Neuronal stem cell (in vitro differentiated cells): Measurements from ENCODE around the gene PEAK3.

ENCODE experiments used
- DNase-seq: peaks from one replicate; pipeline ENCODE4 v3.0.0-alpha.2; 2013; ENCODE audit warnings: low spot score
- H2AFZ ChIP-seq: one replicate; pipeline ENCODE4 v1.6.1; 2013; ENCODE audit warnings: mild to moderate bottlenecking, low read length, inconsistent platforms
- H2AK5ac ChIP-seq: 2 replicates; pipeline ENCODE4 v1.6.1; 2013; ENCODE audit warnings: low read depth, mild to moderate bottlenecking, inconsistent platforms, low read length, moderate library complexity, mixed read lengths
- H2BK120ac ChIP-seq: 2 replicates; pipeline ENCODE4 v1.6.1; 2013; ENCODE audit warnings: low read depth, mild to moderate bottlenecking, inconsistent platforms, low read length, moderate library complexity, mixed read lengths
- H2BK12ac ChIP-seq: one replicate; pipeline ENCODE4 v1.6.1; 2013; ENCODE audit warnings: low read length, inconsistent platforms
- H2BK15ac ChIP-seq: 2 replicates; pipeline ENCODE4 v1.6.1; 2013; ENCODE audit warnings: mild to moderate bottlenecking, low read length, inconsistent platforms, mixed read lengths
- H2BK5ac ChIP-seq: one replicate; pipeline ENCODE4 v1.6.1; 2013; ENCODE audit warnings: inconsistent platforms, mild to moderate bottlenecking, low read length, moderate library complexity
- H3K14ac ChIP-seq: one replicate; pipeline ENCODE4 v1.6.1; 2013; ENCODE audit warnings: low read length, inconsistent platforms
- H3K18ac ChIP-seq: 2 replicates; pipeline ENCODE4 v1.6.1; 2013; ENCODE audit warnings: low read length, inconsistent platforms
- H3K23ac ChIP-seq: 2 replicates; pipeline ENCODE4 v1.6.1; 2013; ENCODE audit warnings: low read depth, mild to moderate bottlenecking, mixed read lengths, low read length, inconsistent platforms; ENCODE audit not compliant: poor library complexity
- H3K27ac ChIP-seq: replicated peaks from 3 replicates; pipeline ENCODE4 v1.5.1; 2013; ENCODE audit warnings: low read length, inconsistent platforms
- H3K27me3 ChIP-seq, 3 experiments: 2 replicates each; pipeline ENCODE4 v1.6.1; 2013; ENCODE audit warnings: low read length in 3 of 3, mild to moderate bottlenecking in 2 of 3, inconsistent platforms in 1 of 3, low read depth in 1 of 3, mixed read lengths in 1 of 3, moderate library complexity in 1 of 3; ENCODE audit not compliant: control insufficient read depth in 3 of 3, insufficient read depth in 3 of 3
- H3K36me3 ChIP-seq, 2 donors: replicated peaks in 1 of 2; 2 replicates each; pipeline ENCODE4 v1.6.1; 2013; ENCODE audit warnings: low read length in 2 of 2; ENCODE audit not compliant: control insufficient read depth in 2 of 2, insufficient read depth in 2 of 2
- H3K4ac ChIP-seq: 2 replicates; pipeline ENCODE4 v1.6.1; 2013; ENCODE audit warnings: inconsistent platforms, mild to moderate bottlenecking, low read length, moderate library complexity
- H3K4me1 ChIP-seq, 2 donors: 1 replicate in 1 of 2; 2 replicates in 1 of 2; pipeline ENCODE4 v1.6.1; 2013; ENCODE audit warnings: low read length in 2 of 2, low read depth in 1 of 2; ENCODE audit not compliant: control insufficient read depth in 2 of 2, insufficient read depth in 1 of 2
- H3K4me2 ChIP-seq: one replicate; pipeline ENCODE4 v1.6.1; 2013; ENCODE audit warnings: mild to moderate bottlenecking, low read length, inconsistent platforms; ENCODE audit not compliant: insufficient read depth, poor library complexity, severe bottlenecking
- H3K4me3 ChIP-seq, 2 donors: 2 replicates each; pipeline ENCODE4 v1.5.1; 2013; ENCODE audit warnings: low read length in 2 of 2, mild to moderate bottlenecking in 2 of 2, inconsistent platforms in 1 of 2, moderate library complexity in 1 of 2
- H3K79me1 ChIP-seq: one replicate; pipeline ENCODE4 v1.6.1; 2013; ENCODE audit warnings: low read depth, mild to moderate bottlenecking, inconsistent platforms, low read length, moderate library complexity
- H3K9ac ChIP-seq: one replicate; pipeline ENCODE4 v1.6.1; 2013; ENCODE audit warnings: mild to moderate bottlenecking, low read depth, low read length, inconsistent platforms; ENCODE audit not compliant: poor library complexity
- H3K9me3 ChIP-seq, 2 donors: replicated peaks in 1 of 2; 2 replicates each; pipeline versions ENCODE3 to v1.6.1; 2013; ENCODE audit warnings: low read length in 2 of 2, mild to moderate bottlenecking in 2 of 2, inconsistent platforms in 1 of 2, low read depth in 1 of 2, mixed read lengths in 1 of 2, moderate library complexity in 1 of 2; ENCODE audit not compliant: control insufficient read depth in 2 of 2, insufficient read depth in 1 of 2
- H4K8ac ChIP-seq: one replicate; pipeline ENCODE4 v1.6.1; 2013; ENCODE audit warnings: low read depth, mild to moderate bottlenecking, inconsistent platforms, low read length, moderate library complexity
- H4K91ac ChIP-seq: one replicate; pipeline ENCODE4 v1.6.1; 2013; ENCODE audit warnings: low read length, low read depth, mild to moderate bottlenecking, inconsistent platforms; ENCODE audit not compliant: poor library complexity
- WGBS, 2 donors: extraction: QIAGEN DNeasy Blood & Tissue Kit; methylation state at CpG; one replicate each; pipeline ENCODE4 v1.1.7; 2013; ENCODE audit warnings: missing lambda C conversion rate in 2 of 2, mixed read lengths in 1 of 2; ENCODE audit not compliant: insufficient read length in 2 of 2, insufficient replicate concordance in 1 of 2; ENCODE audit errors: extremely low coverage in 2 of 2; 5-methylcytosine and 5-hydroxymethylcytosine counted together

The PEAK3 gene

DNA sequence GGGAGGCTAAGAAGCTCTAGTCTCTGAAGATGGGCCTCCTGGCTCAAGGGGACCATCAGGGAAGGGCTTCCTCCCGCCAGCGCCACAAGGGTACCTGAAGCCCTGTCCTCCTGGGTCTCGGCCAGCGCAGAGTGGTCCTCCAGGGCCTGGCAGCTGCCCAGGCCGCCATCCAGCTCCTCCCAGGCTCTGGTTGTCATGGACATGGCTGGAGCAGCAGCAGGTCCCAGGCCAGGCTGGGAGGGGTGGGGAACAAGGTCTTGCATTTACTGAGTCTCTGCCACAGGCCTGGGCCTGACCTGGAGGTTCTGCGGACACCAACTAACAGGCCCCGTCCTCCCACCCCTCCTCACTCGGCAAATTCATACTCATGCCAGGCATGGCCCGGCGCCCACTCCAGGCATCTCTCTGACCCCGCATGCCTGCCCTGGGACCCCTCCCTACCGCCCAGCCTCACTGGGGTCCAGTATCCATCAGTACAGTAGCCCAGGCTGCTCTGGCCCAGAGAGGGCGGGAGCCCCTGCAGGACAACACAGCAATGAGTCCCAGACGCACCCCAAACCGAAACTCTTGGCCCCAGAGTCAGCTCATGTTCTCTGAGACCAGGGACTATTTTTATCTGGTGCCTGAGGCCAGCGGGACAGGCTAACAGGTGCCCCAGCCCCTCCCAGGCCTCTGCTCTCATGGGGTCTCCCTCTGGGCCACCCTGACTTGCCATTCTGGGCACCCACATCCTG is 26.7 kb downstream of the PEAK3 start:
- no peak overlapping the region for H2AFZ ChIP-seq
- H3K79me1 ChIP-seq = no peaks in the 10 kb centered on the region
- H3K27me3 ChIP-seq = peaks cover 2 to 24% (median 3%) of the 10 kb centered on the region in 3 experiments
- peaks cover 0 to 12% of the 10 kb centered on the region in 2 donors for H3K4me1 ChIP-seq
- H3K9ac ChIP-seq = peak overlapping the region; percentile 60
- H3K14ac ChIP-seq = peak overlapping the region; percentile 56
- H3K36me3 ChIP-seq = peaks cover 0 to 4% of the 10 kb centered on the region in 2 donors
- H2BK12ac ChIP-seq = peak overlapping the region; percentile 73
- no peak overlapping the region for H4K91ac ChIP-seq
- peak overlapping the region; percentile 85 for H2BK15ac ChIP-seq
- H3K23ac ChIP-seq = no peak overlapping the region
- peak overlapping the region; percentile 76 for H3K4ac ChIP-seq
- no peak overlapping the region for H2BK5ac ChIP-seq
- no peak overlapping the region for H2BK120ac ChIP-seq
- no peak overlapping the region for H3K27ac ChIP-seq
- DNase-seq = no peak
- no peak overlapping the region for H3K4me3 ChIP-seq
- no peak overlapping the region for H3K4me2 ChIP-seq
- peaks cover 0 to 6% of the 10 kb centered on the region in 2 donors for H3K9me3 ChIP-seq
- peak overlapping the region; percentile 48 for H3K18ac ChIP-seq
- H4K8ac ChIP-seq = no peak overlapping the region
- peak overlapping the region; percentile 99 for H2AK5ac ChIP-seq
- no CpG with 5 or more reads among the region's 16 CpGs for WGBS, 2 donors

- H3K79me1 ChIP-seq = no peaks in the 10 kb centered on the region
- peak overlapping the region in 1 of 2 donors; percentile 66 for H3K4me3 ChIP-seq
- DNase-seq = peak; percentile 67
- H3K27ac ChIP-seq = no peak overlapping the region
- H3K14ac ChIP-seq = no peak overlapping the region
- no peak overlapping the region for H2BK12ac ChIP-seq
- peak overlapping the region; percentile 97 for H3K4me2 ChIP-seq
- peak overlapping the region; percentile 20 for H2BK15ac ChIP-seq
- H2BK5ac ChIP-seq = peak overlapping the region; percentile 87
- peaks cover 0 to 14% of the 10 kb centered on the region in 2 donors for H3K36me3 ChIP-seq
- no peak overlapping the region for H4K8ac ChIP-seq
- no peak overlapping the region for H3K23ac ChIP-seq
- no peak overlapping the region for H3K4ac ChIP-seq
- H2AFZ ChIP-seq = no peak overlapping the region
- H3K9ac ChIP-seq = peak overlapping the region; percentile 78
- no peak overlapping the region for H2BK120ac ChIP-seq
- no CpG with 5 or more reads among the region's 20 CpGs for WGBS, 2 donors
- H3K9me3 ChIP-seq = peaks cover 0 to 6% of the 10 kb centered on the region in 2 donors
- H4K91ac ChIP-seq = no peak overlapping the region
- peaks cover 2 to 24% (median 3%) of the 10 kb centered on the region in 3 experiments for H3K27me3 ChIP-seq
- peaks cover 0 to 12% of the 10 kb centered on the region in 2 donors for H3K4me1 ChIP-seq
- peak overlapping the region; percentile 58 for H2AK5ac ChIP-seq
- peak overlapping the region; percentile 95 for H3K18ac ChIP-seq
These were observed 27.7 kb downstream of the PEAK3 start for GRCh38 chr19:2254064-2254872.

GRCh38 chr19:2253106-2254063 is 28.6 kb downstream of the PEAK3 start:
- H3K18ac ChIP-seq = peak overlapping the region; percentile 95
- H3K9me3 ChIP-seq = peaks cover 0 to 5% of the 10 kb centered on the region in 2 donors
- peak overlapping the region; percentile 95 for H4K91ac ChIP-seq
- no peaks in the 10 kb centered on the region for H3K79me1 ChIP-seq
- no peak overlapping the region for H4K8ac ChIP-seq
- peak overlapping the region in 1 of 2 donors; percentile 66 for H3K4me3 ChIP-seq
- H3K9ac ChIP-seq = peak overlapping the region; percentile 78
- no peak overlapping the region for H2AFZ ChIP-seq
- no peak overlapping the region for H2BK15ac ChIP-seq
- peak overlapping the region; percentile 84 for H2BK12ac ChIP-seq
- no peak for DNase-seq
- peak overlapping the region; percentile 97 for H3K4me2 ChIP-seq
- H3K4ac ChIP-seq = no peak overlapping the region
- H3K14ac ChIP-seq = peak overlapping the region; percentile 97
- H3K4me1 ChIP-seq = peaks cover 0 to 12% of the 10 kb centered on the region in 2 donors
- H3K36me3 ChIP-seq = peaks cover 0 to 23% of the 10 kb centered on the region in 2 donors
- H3K27ac ChIP-seq = no peak overlapping the region
- peak overlapping the region; percentile 87 for H2BK5ac ChIP-seq
- WGBS, 2 donors = no CpG with 5 or more reads among the region's 77 CpGs
- H3K23ac ChIP-seq = peak overlapping the region; percentile 89
- H2AK5ac ChIP-seq = peak overlapping the region; percentile 61
- H3K27me3 ChIP-seq = peaks cover 2 to 24% (median 3%) of the 10 kb centered on the region in 3 experiments
- H2BK120ac ChIP-seq = no peak overlapping the region
